GM18505 (cell line): ENCODE data around the gene LRRC56.

ENCODE experiments used
- ATAC-seq: cut with Tn5 transposase; IDR thresholded peaks from one replicate; pipeline ENCODE4 v1.9.1; 2021; ENCODE audit not compliant: unreplicated experiment
- POLR2A ChIP-seq: IDR thresholded peaks from 4 replicates; pipeline ENCODE4 v1.6.1; 2011; ENCODE audit warnings: borderline replicate concordance; ENCODE audit not compliant: insufficient read depth, insufficient read length; ENCODE audit errors: extremely low read depth

The LRRC56 gene

GRCh38 chr11:550021-550745, 12.9 kb downstream of the LRRC56 start:
- TF ChIP-seq POLR2A: no peak

DNA sequence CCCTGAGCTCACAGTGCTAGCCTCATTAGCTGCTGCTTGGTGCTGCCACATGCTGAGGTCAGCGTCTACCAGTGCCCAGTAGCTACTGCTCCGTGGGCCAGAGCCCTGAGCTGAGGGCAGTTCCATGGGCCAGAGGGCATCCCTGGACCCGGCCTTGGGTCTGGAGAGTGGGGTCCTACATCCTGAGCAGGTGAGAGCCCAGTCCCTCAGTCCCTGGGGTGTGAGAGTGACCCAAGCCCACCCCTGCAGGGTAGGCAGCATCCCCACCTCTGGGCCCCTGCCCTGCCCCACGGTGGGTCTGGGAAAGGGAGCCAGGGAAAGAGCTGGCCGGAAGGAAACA, 13.4 kb downstream of the LRRC56 start:
- ATAC-seq: no peak
- TF ChIP-seq POLR2A: no peak

More at GRCh38 chr11:550021-550745, 12.9 kb downstream of the LRRC56 start:
- no peak for ATAC-seq

DNA sequence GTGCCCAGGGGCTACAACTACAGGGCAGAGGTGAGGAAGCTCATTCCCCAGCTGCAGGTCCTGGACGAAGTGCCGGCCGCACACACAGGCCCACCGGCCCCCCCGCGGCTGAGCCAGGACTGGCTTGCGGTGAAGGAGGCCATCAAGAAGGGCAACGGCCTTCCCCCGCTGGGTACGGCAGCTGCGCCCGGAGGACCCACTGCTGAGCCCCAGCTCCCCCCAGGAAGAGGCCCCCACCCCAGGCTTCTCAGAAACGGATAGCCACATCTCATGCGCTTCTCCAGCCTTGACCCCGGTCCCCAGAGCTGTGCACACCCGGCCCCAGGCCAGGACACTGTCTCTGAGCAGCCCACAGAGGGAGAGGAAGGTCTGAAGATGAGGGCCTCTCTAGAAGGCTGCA, 13.8 kb downstream of the LRRC56 start:
- TF ChIP-seq POLR2A: no peak
- ATAC-seq: no peak

- no peak for ATAC-seq
- TF ChIP-seq POLR2A: no peak
Observed at GRCh38 chr11:551596-551995, 14.3 kb downstream of the LRRC56 start.

GRCh38 chr11:553083-553987, 16.0 kb downstream of the LRRC56 start:
- no peak for ATAC-seq
- no peak for TF ChIP-seq POLR2A

DNA sequence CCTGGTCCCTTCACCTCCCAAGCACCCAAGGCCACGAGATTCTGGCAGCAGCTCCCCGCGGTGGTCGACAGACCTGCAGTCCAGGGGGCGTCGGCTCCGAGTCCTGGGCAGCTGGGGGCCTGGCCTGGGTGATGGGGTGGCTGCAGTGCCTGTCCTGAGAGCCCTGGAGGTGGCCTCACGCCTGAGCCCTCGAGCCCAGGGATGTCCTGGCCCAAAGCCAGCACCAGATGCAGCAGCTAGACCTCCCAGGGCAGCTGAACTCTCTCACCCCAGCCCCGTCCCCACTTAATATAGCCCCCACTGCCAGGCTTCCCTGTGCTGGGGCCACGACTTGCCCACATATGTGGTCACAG, 16.6 kb downstream of the LRRC56 start:
- no peak for TF ChIP-seq POLR2A
- ATAC-seq: no peak

DNA sequence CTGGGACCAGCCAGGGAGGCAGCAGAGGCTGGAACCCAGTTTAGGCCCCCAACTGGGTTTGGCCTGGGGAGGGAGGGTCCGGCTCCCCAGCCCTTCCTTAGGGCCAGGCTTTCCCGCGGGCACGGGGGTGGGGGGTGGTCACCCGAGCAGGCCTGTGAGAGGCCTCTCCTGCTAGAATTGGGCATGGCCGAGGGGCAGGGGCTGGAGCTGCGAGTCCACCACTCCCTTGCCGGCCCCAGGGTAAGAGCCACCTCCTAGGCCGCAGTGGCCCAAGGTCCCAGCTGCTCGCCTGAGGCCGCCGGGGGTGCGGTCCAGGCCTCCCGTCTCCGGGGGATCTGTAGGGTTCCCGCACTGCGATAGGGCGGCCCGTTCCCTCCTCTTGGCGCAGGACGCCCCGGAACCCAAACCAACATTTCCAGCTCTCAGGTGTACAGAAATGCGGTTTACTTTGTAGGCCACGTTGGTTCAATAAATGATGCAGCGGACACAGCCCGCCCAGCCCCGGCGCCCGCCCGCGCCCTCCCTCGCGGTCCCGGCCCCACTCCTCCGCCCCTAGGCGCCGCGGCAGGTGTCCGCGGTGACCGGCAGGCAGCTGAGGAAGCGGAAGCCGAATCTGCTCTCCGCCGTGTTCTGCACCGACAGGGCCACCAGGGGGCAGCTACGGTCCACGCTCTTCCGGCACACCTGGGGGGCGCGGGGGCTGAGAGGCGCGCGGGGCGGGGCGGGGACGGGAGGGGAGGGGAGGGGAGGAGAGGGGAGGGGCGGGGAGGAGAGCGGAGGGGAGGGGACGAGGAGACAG, 17.3 kb downstream of the LRRC56 start:
- TF ChIP-seq POLR2A: no peak
- ATAC-seq: peak; percentile 44

GRCh38 chr11:555227-555779, 18.0 kb downstream of the LRRC56 start:
- TF ChIP-seq POLR2A: no peak
- no peak for ATAC-seq

DNA sequence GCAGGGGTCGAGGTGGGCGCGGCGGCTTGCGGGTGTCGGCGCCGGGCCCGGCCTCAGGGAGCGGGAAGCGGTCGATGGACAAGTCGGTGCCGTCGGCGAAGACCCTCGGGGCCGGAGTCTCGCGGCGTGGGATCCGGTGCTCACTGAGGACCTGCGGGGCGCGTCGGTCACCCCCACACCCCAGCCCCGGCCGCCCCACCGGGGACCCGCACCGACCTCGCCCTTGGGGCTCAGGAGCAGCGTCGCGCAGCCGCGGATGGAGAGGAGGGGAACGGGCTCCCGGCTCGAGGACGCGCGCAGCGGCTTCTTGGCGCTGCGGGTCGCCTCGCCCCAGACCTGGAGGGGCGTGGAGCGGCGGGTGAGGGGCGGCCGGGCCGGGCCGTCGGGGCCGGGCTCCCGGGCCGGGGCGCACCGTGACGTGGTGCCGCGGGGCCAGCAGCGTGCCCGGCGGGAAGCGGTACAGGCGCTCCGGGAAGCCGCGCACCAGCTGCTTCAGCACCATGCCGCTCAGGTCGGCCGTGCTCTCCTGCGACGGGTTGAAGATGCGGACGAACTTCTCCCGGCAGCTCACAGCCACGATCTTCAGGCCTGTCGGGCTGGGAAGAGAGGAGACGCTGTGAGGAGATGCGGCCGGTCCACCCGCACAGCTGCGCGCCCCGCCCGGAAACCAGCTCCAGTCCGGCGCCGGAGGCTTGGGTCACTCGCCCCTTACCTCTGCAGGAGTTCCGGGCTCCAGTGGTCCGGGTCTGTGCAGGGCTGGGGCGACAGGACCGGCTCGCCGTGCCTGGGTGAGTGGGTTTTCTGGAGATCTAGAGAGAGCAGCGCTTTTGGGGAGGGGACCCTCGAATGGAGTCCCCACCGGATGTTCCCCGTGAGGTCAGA, 18.7 kb downstream of the LRRC56 start:
- TF ChIP-seq POLR2A: no peak
- ATAC-seq: no peak

DNA sequence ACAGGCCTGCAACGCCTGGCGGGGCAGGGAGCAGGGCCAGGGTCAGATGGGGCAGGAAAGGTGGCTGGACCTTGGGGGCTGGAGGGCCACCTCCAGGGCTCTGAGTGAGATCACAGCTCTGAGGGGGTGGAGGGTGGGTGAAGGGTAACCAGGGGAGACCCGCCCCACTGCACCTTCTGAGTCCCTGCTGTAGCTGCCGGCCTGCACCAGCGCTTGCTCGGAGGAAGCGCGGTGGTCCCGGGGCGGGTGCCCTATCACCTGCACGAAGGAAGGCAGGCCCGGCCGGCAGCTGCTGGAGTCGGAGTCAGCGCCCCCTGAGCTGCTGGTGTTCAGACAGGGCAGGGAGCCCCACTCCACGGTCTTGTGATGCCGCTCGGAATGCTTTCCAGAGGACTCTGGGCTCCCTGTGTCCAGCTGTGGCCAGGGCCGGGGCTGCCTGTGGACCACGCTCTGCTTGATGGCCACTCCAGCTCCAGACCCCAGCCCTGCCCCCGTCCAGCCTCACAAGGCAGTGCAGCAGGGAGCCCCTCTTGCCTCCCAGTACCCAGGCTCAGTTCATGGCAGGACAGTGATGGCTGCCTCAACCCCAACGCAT, 19.4 kb downstream of the LRRC56 start:
- ATAC-seq: no peak
- no peak for TF ChIP-seq POLR2A

GRCh38 chr11:557328-558132, 20.2 kb downstream of the LRRC56 start:
- no peak for TF ChIP-seq POLR2A

More at GRCh38 chr11:557328-558132, 20.2 kb downstream of the LRRC56 start:
- no peak for ATAC-seq
